GM12873 (cell line): ENCODE results near the gene TIMM17A.

Source experiments
- CTCF ChIP-seq: IDR thresholded peaks from 2 replicates; pipeline ENCODE4 v1.5.1; 2012; ENCODE audit warnings: low read depth, mild to moderate bottlenecking, moderate library complexity, low read length, control low read depth; ENCODE audit not compliant: insufficient read depth; ENCODE audit errors: missing control alignments

Gene TIMM17A

GRCh38 chr1:201955009-201955728 is at the start of gene TIMM17A:
Gene TIMM17A, plus strand, starts transcription at chr1:201955503. Its CDS starts 24 bp downstream, at chr1:201955527.
- no peak for TF ChIP-seq CTCF

- no peak for TF ChIP-seq CTCF
These were observed 49.0 kb upstream of the TIMM17A start for GRCh38 chr1:201906336-201906735.

GRCh38 chr1:201907621-201908020 is 47.7 kb upstream of the TIMM17A start:
- no peak for TF ChIP-seq CTCF

- TF ChIP-seq CTCF, result no peak
These were observed 43.3 kb upstream of the TIMM17A start for GRCh38 chr1:201911826-201912571.

GRCh38 chr1:201912832-201913231 is 42.5 kb upstream of the TIMM17A start:
- TF ChIP-seq CTCF, result no peak

GRCh38 chr1:201914456-201915235 is 40.7 kb upstream of the TIMM17A start:
- TF ChIP-seq CTCF, result no peak

GRCh38 chr1:201916649-201917249 is 38.6 kb upstream of the TIMM17A start:
- no peak for TF ChIP-seq CTCF
